HEK293 (cell line): ENCODE data around the gene FHL2.

Experiments used
- CTCF ChIA-PET: fragments of 350-600 bp; formaldehyde crosslinking; extraction: SDS; loops from one replicate; lab custom pipeline; 2021; ENCODE audit warnings: antibody characterized with exemption; lab: Yijun Ruan, JAX
- POLR2A ChIA-PET: fragments of 300-600 bp; formaldehyde crosslinking; extraction: SDS; loops from one replicate; lab custom pipeline; 2020; ENCODE audit warnings: antibody characterized with exemption, inconsistent platforms; lab: Yijun Ruan, JAX
- H3K27ac ChIP-seq: fragments of 200-500 bp; sonication (Bioruptor generic); 2 replicates; pipeline ENCODE4 v1.5.1; 2014; ENCODE audit warnings: low read depth, low read length, control low read depth, inconsistent platforms; ENCODE audit errors: extremely low read depth
- H3K36me3 ChIP-seq, 2 experiments: fragments of 200-500 bp in 1 of 2; sonication (Bioruptor generic) in 1 of 2; 1 replicate in 1 of 2; 2 replicates in 1 of 2; pipeline ENCODE4 v1.5.1; 2014 to 2017; ENCODE audit warnings: inconsistent platforms in 2 of 2, low read length in 2 of 2; ENCODE audit not compliant: control insufficient read depth in 2 of 2, insufficient read depth in 1 of 2
- H3K4me1 ChIP-seq: fragments of 200-500 bp; sonication (Bioruptor generic); 2 replicates; pipeline ENCODE4 v1.5.1; 2014; ENCODE audit warnings: mild to moderate bottlenecking, low read length, inconsistent platforms; ENCODE audit not compliant: control insufficient read depth, insufficient read depth
- H3K4me3 ChIP-seq: 2 replicates; pipeline ENCODE4 v1.5.1; 2011; ENCODE audit warnings: low read depth, mild to moderate bottlenecking, control low read depth, low read length, moderate library complexity
- H3K9me3 ChIP-seq: fragments of 200-500 bp; sonication (Bioruptor generic); 2 replicates; pipeline ENCODE4 v1.5.1; 2014; ENCODE audit warnings: low read depth, low read length, inconsistent platforms; ENCODE audit not compliant: control insufficient read depth, insufficient read depth
- HOXA7 ChIP-seq: sonication (generic); formaldehyde crosslinking; IDR thresholded peaks from 2 replicates; pipeline ENCODE4 v1.8.1; 2022; ENCODE audit warnings: missing genetic modification reagents, borderline replicate concordance
- HOXC10 ChIP-seq: sonication (generic); formaldehyde crosslinking; IDR thresholded peaks from 2 replicates; pipeline ENCODE4 v1.8.1; 2023; ENCODE audit warnings: mild to moderate bottlenecking, missing genetic modification reagents
- KLF8 ChIP-seq: fragments of 450-650 bp; formaldehyde crosslinking; IDR thresholded peaks from 2 replicates; pipeline ENCODE4 v1.5.1; 2016; ENCODE audit warnings: missing biosample characterization, missing genetic modification characterization
- MYNN ChIP-seq: fragments of 450-650 bp; formaldehyde crosslinking; IDR thresholded peaks from 2 replicates; pipeline ENCODE4 v1.5.1; 2016; ENCODE audit warnings: missing biosample characterization, missing genetic modification characterization, borderline replicate concordance
- REPIN1 ChIP-seq: fragments of 450-650 bp; formaldehyde crosslinking; IDR thresholded peaks from 2 replicates; pipeline ENCODE4 v1.5.1; 2017; ENCODE audit warnings: missing biosample characterization, missing genetic modification characterization, low read depth
- SALL2 ChIP-seq: fragments of 450-650 bp; formaldehyde crosslinking; IDR thresholded peaks from 2 replicates; pipeline ENCODE4 v1.5.0; 2017; ENCODE audit warnings: missing biosample characterization, mild to moderate bottlenecking, missing genetic modification characterization, borderline replicate concordance
- SETDB1 ChIP-seq: IDR thresholded peaks from one replicate; pipeline ENCODE4 v1.6.1; 2017; ENCODE audit warnings: mild to moderate bottlenecking, low read length, moderate library complexity, mixed read lengths; ENCODE audit not compliant: insufficient read length
- TCF7L2 ChIP-seq: IDR thresholded peaks from 2 replicates; pipeline ENCODE4 v1.6.1; 2011; ENCODE audit warnings: low read depth, mild to moderate bottlenecking, inconsistent platforms, low read length, moderate library complexity, borderline replicate concordance
- ZBTB1 ChIP-seq: fragments of 450-650 bp; formaldehyde crosslinking; IDR thresholded peaks from 2 replicates; pipeline ENCODE4 v1.5.1; 2016; ENCODE audit warnings: missing biosample characterization, missing genetic modification characterization
- ZFP37 ChIP-seq: fragments of 450-650 bp; formaldehyde crosslinking; IDR thresholded peaks from 2 replicates; pipeline ENCODE4 v1.5.1; 2016; ENCODE audit warnings: missing biosample characterization, missing genetic modification characterization
- ZNF121 ChIP-seq: fragments of 450-650 bp; formaldehyde crosslinking; IDR thresholded peaks from 2 replicates; pipeline ENCODE4 v1.5.1; 2016; ENCODE audit warnings: missing biosample characterization, missing genetic modification characterization
- ZNF155 ChIP-seq: fragments of 450-650 bp; formaldehyde crosslinking; IDR thresholded peaks from 2 replicates; pipeline ENCODE4 v1.5.1; 2016; ENCODE audit warnings: missing biosample characterization, missing genetic modification characterization
- ZNF501 ChIP-seq: fragments of 450-650 bp; formaldehyde crosslinking; IDR thresholded peaks from 2 replicates; pipeline ENCODE4 v1.5.1; 2016; ENCODE audit warnings: missing biosample characterization, missing genetic modification characterization
- ZNF623 ChIP-seq: fragments of 450-650 bp; formaldehyde crosslinking; IDR thresholded peaks from 2 replicates; pipeline ENCODE4 v1.5.1; 2016; ENCODE audit warnings: missing biosample characterization, missing genetic modification characterization
- ZNF624 ChIP-seq: fragments of 450-650 bp; formaldehyde crosslinking; IDR thresholded peaks from 2 replicates; pipeline ENCODE4 v1.5.1; 2017; ENCODE audit warnings: missing biosample characterization, missing genetic modification characterization
- ZNF664 ChIP-seq: fragments of 450-650 bp; formaldehyde crosslinking; IDR thresholded peaks from 2 replicates; pipeline ENCODE4 v1.5.1; 2016; ENCODE audit warnings: missing biosample characterization, missing genetic modification characterization
- ZNF707 ChIP-seq: fragments of 450-650 bp; formaldehyde crosslinking; IDR thresholded peaks from 2 replicates; pipeline ENCODE4 v1.5.1; 2016; ENCODE audit warnings: missing biosample characterization, missing genetic modification characterization
- ZNF768 ChIP-seq: fragments of 450-650 bp; formaldehyde crosslinking; IDR thresholded peaks from 2 replicates; pipeline ENCODE4 v1.5.1; 2018; ENCODE audit warnings: missing biosample characterization, mild to moderate bottlenecking, missing genetic modification characterization
- ZSCAN23 ChIP-seq: fragments of 450-650 bp; formaldehyde crosslinking; IDR thresholded peaks from 2 replicates; pipeline ENCODE4 v1.5.1; 2016; ENCODE audit warnings: missing biosample characterization, missing genetic modification characterization
- TF ChIP-seq, protein P1 (sequence below): IDR thresholded peaks from 2 replicates; pipeline ENCODE4 v1.6.1; 2011; ENCODE audit warnings: mild to moderate bottlenecking, low read depth, low read length, borderline replicate concordance
- TF ChIP-seq, protein P2 (sequence below): fragments of 450-650 bp; formaldehyde crosslinking; IDR thresholded peaks from 2 replicates; pipeline ENCODE4 v1.5.1; 2016; ENCODE audit warnings: missing biosample characterization, missing genetic modification characterization, borderline replicate concordance

Gene FHL2

GRCh38 chr2:105402809-105403208, 4.0 kb upstream of the FHL2 start:
- Histone ChIP-seq H3K4me1 (no peaks in the 10 kb centered on the region), H3K9me3 (no peaks in the 10 kb centered on the region), H3K36me3 (no peaks in the 10 kb centered on the region), H3K27ac (no peak overlapping the region), H3K4me3 (no peak overlapping the region)
- ChIA-PET CTCF (interaction anchor here (0.9 to 1.8 kb wide), 2 partner anchors 55 to 114 kb away, joined by 3 to 9 read pairs; no protein-coding TSS in a partner anchor), POLR2A (no interaction called here)
- TF ChIP-seq ZNF664 (peak; percentile 41; the same call in 1 of the 2 replicates), SALL2 (tag by site-specific recombination) (no peak), ZBTB1 (tag by site-specific recombination) (no peak), ZNF121 (no peak), KLF8 (no peak), ZNF501 (tag by site-specific recombination) (no peak), TCF7L2 (no peak)
- TF ChIP-seq, protein P1, sequence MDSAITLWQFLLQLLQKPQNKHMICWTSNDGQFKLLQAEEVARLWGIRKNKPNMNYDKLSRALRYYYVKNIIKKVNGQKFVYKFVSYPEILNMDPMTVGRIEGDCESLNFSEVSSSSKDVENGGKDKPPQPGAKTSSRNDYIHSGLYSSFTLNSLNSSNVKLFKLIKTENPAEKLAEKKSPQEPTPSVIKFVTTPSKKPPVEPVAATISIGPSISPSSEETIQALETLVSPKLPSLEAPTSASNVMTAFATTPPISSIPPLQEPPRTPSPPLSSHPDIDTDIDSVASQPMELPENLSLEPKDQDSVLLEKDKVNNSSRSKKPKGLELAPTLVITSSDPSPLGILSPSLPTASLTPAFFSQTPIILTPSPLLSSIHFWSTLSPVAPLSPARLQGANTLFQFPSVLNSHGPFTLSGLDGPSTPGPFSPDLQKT: no peak

DNA sequence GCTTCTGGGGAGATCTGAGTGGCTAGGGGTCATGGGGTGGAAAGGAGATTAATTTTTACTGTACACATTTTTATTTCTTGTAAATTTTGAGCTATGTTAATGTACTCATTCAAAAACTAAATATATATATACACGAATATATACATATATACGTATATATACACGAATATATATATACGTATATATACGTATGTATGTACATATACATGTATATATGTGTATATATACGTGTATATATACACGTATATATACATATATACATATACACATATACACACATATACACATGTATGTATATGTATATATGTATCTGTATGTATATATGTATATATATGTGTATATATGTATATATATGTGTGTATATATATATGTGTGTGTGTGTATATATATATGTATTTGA, 3.0 kb upstream of the FHL2 start:
- CTCF ChIA-PET: interaction anchor here (0.6 kb wide), 1 partner anchor 105 kb away, joined by 4 read pairs; no protein-coding TSS in a partner anchor
- peaks cover 4% of the 10 kb centered on the region; the same call in 1 of the 2 replicates for H3K4me1 ChIP-seq
- H3K9me3 ChIP-seq: no peaks in the 10 kb centered on the region
- no peaks in the 10 kb centered on the region for H3K36me3 ChIP-seq
- no peak overlapping the region for H3K27ac ChIP-seq
- POLR2A ChIA-PET: interaction anchor here (0.6 kb wide), 1 partner anchor 549 kb away, joined by 4 read pairs; no protein-coding TSS in a partner anchor
- no peak for TF ChIP-seq ZNF624 (tag by site-specific recombination)
- TF ChIP-seq HOXA7 (CRISPR knock-in tag): no peak
- TF ChIP-seq SETDB1: no peak
- TF ChIP-seq ZNF768: no peak
- TF ChIP-seq ZNF707 (tag by site-specific recombination): no peak
- no peak for TF ChIP-seq ZNF121
- no peak for TF ChIP-seq HOXC10 (CRISPR knock-in tag)
- no peak for TF ChIP-seq ZSCAN23 (tag by site-specific recombination)
- no peak for TF ChIP-seq ZNF155 (tag by site-specific recombination)
- TF ChIP-seq ZFP37 (tag by site-specific recombination): no peak
- no peak for TF ChIP-seq ZNF623 (tag by site-specific recombination)
- TF ChIP-seq REPIN1 (tag by site-specific recombination): no peak
- no peak overlapping the region for H3K4me3 ChIP-seq

GRCh38 chr2:105400138-105400540, 1.3 kb upstream of the FHL2 start:
- peaks cover 7% of the 10 kb centered on the region; the same call in 1 of the 2 replicates for H3K4me1 ChIP-seq
- H3K9me3 ChIP-seq: no peaks in the 10 kb centered on the region
- ChIA-PET POLR2A (interaction anchor here (1.9 kb wide), 1 partner anchor 11 kb away, joined by 11 read pairs; no protein-coding TSS in a partner anchor), CTCF (interaction anchor here (0.6 to 1.2 kb wide), 5 partner anchors 31 to 591 kb away, joined by 3 to 4 read pairs (median 3); no protein-coding TSS in a partner anchor)
- H3K27ac ChIP-seq: no peak overlapping the region
- peak; percentile 60 for TF ChIP-seq MYNN (tag by site-specific recombination)
- TF ChIP-seq, protein P2, sequence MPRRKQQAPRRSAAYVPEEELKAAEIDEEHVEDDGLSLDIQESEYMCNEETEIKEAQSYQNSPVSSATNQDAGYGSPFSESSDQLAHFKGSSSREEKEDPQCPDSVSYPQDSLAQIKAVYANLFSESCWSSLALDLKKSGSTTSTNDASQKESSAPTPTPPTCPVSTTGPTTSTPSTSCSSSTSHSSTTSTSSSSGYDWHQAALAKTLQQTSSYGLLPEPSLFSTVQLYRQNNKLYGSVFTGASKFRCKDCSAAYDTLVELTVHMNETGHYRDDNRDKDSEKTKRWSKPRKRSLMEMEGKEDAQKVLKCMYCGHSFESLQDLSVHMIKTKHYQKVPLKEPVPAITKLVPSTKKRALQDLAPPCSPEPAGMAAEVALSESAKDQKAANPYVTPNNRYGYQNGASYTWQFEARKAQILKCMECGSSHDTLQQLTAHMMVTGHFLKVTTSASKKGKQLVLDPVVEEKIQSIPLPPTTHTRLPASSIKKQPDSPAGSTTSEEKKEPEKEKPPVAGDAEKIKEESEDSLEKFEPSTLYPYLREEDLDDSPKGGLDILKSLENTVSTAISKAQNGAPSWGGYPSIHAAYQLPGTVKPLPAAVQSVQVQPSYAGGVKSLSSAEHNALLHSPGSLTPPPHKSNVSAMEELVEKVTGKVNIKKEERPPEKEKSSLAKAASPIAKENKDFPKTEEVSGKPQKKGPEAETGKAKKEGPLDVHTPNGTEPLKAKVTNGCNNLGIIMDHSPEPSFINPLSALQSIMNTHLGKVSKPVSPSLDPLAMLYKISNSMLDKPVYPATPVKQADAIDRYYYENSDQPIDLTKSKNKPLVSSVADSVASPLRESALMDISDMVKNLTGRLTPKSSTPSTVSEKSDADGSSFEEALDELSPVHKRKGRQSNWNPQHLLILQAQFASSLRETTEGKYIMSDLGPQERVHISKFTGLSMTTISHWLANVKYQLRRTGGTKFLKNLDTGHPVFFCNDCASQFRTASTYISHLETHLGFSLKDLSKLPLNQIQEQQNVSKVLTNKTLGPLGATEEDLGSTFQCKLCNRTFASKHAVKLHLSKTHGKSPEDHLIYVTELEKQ (tag by site-specific recombination): no peak
- no peak overlapping the region for H3K4me3 ChIP-seq
- H3K36me3 ChIP-seq: peaks cover 0 to 13% of the 10 kb centered on the region in 2 experiments; a peak in 1 of 3 replicates
